Neuronal stem cell (in vitro differentiated cells): ENCODE results near the gene PLD4.

Experiments used
- DNase-seq: peaks from one replicate; pipeline ENCODE4 v3.0.0-alpha.2; 2013; ENCODE audit warnings: low spot score
- H2AFZ ChIP-seq: one replicate; pipeline ENCODE4 v1.6.1; 2013; ENCODE audit warnings: mild to moderate bottlenecking, low read length, inconsistent platforms
- H2AK5ac ChIP-seq: 2 replicates; pipeline ENCODE4 v1.6.1; 2013; ENCODE audit warnings: low read depth, mild to moderate bottlenecking, inconsistent platforms, low read length, moderate library complexity, mixed read lengths
- H2BK120ac ChIP-seq: 2 replicates; pipeline ENCODE4 v1.6.1; 2013; ENCODE audit warnings: low read depth, mild to moderate bottlenecking, inconsistent platforms, low read length, moderate library complexity, mixed read lengths
- H2BK12ac ChIP-seq: one replicate; pipeline ENCODE4 v1.6.1; 2013; ENCODE audit warnings: low read length, inconsistent platforms
- H2BK15ac ChIP-seq: 2 replicates; pipeline ENCODE4 v1.6.1; 2013; ENCODE audit warnings: mild to moderate bottlenecking, low read length, inconsistent platforms, mixed read lengths
- H2BK5ac ChIP-seq: one replicate; pipeline ENCODE4 v1.6.1; 2013; ENCODE audit warnings: inconsistent platforms, mild to moderate bottlenecking, low read length, moderate library complexity
- H3K14ac ChIP-seq: one replicate; pipeline ENCODE4 v1.6.1; 2013; ENCODE audit warnings: low read length, inconsistent platforms
- H3K18ac ChIP-seq: 2 replicates; pipeline ENCODE4 v1.6.1; 2013; ENCODE audit warnings: low read length, inconsistent platforms
- H3K23ac ChIP-seq: 2 replicates; pipeline ENCODE4 v1.6.1; 2013; ENCODE audit warnings: low read depth, mild to moderate bottlenecking, mixed read lengths, low read length, inconsistent platforms; ENCODE audit not compliant: poor library complexity
- H3K27ac ChIP-seq: replicated peaks from 3 replicates; pipeline ENCODE4 v1.5.1; 2013; ENCODE audit warnings: low read length, inconsistent platforms
- H3K27me3 ChIP-seq, 3 experiments: 2 replicates each; pipeline ENCODE4 v1.6.1; 2013; ENCODE audit warnings: low read length in 3 of 3, mild to moderate bottlenecking in 2 of 3, inconsistent platforms in 1 of 3, low read depth in 1 of 3, mixed read lengths in 1 of 3, moderate library complexity in 1 of 3; ENCODE audit not compliant: control insufficient read depth in 3 of 3, insufficient read depth in 3 of 3
- H3K36me3 ChIP-seq, 2 donors: replicated peaks in 1 of 2; 2 replicates each; pipeline ENCODE4 v1.6.1; 2013; ENCODE audit warnings: low read length in 2 of 2; ENCODE audit not compliant: control insufficient read depth in 2 of 2, insufficient read depth in 2 of 2
- H3K4ac ChIP-seq: 2 replicates; pipeline ENCODE4 v1.6.1; 2013; ENCODE audit warnings: inconsistent platforms, mild to moderate bottlenecking, low read length, moderate library complexity
- H3K4me1 ChIP-seq, 2 donors: 1 replicate in 1 of 2; 2 replicates in 1 of 2; pipeline ENCODE4 v1.6.1; 2013; ENCODE audit warnings: low read length in 2 of 2, low read depth in 1 of 2; ENCODE audit not compliant: control insufficient read depth in 2 of 2, insufficient read depth in 1 of 2
- H3K4me2 ChIP-seq: one replicate; pipeline ENCODE4 v1.6.1; 2013; ENCODE audit warnings: mild to moderate bottlenecking, low read length, inconsistent platforms; ENCODE audit not compliant: insufficient read depth, poor library complexity, severe bottlenecking
- H3K4me3 ChIP-seq, 2 donors: 2 replicates each; pipeline ENCODE4 v1.5.1; 2013; ENCODE audit warnings: low read length in 2 of 2, mild to moderate bottlenecking in 2 of 2, inconsistent platforms in 1 of 2, moderate library complexity in 1 of 2
- H3K79me1 ChIP-seq: one replicate; pipeline ENCODE4 v1.6.1; 2013; ENCODE audit warnings: low read depth, mild to moderate bottlenecking, inconsistent platforms, low read length, moderate library complexity
- H3K9ac ChIP-seq: one replicate; pipeline ENCODE4 v1.6.1; 2013; ENCODE audit warnings: mild to moderate bottlenecking, low read depth, low read length, inconsistent platforms; ENCODE audit not compliant: poor library complexity
- H3K9me3 ChIP-seq, 2 donors: replicated peaks in 1 of 2; 2 replicates each; pipeline versions ENCODE3 to v1.6.1; 2013; ENCODE audit warnings: low read length in 2 of 2, mild to moderate bottlenecking in 2 of 2, inconsistent platforms in 1 of 2, low read depth in 1 of 2, mixed read lengths in 1 of 2, moderate library complexity in 1 of 2; ENCODE audit not compliant: control insufficient read depth in 2 of 2, insufficient read depth in 1 of 2
- H4K8ac ChIP-seq: one replicate; pipeline ENCODE4 v1.6.1; 2013; ENCODE audit warnings: low read depth, mild to moderate bottlenecking, inconsistent platforms, low read length, moderate library complexity
- H4K91ac ChIP-seq: one replicate; pipeline ENCODE4 v1.6.1; 2013; ENCODE audit warnings: low read length, low read depth, mild to moderate bottlenecking, inconsistent platforms; ENCODE audit not compliant: poor library complexity
- WGBS, 2 donors: extraction: QIAGEN DNeasy Blood & Tissue Kit; methylation state at CpG; one replicate each; pipeline ENCODE4 v1.1.7; 2013; ENCODE audit warnings: missing lambda C conversion rate in 2 of 2, mixed read lengths in 1 of 2; ENCODE audit not compliant: insufficient read length in 2 of 2, insufficient replicate concordance in 1 of 2; ENCODE audit errors: extremely low coverage in 2 of 2; 5-methylcytosine and 5-hydroxymethylcytosine counted together

The PLD4 gene

GRCh38 chr14:104967386-104968152 lies 42.9 kb downstream of the PLD4 start:
- Histone ChIP-seq H3K4me2 (peak overlapping the region; percentile 49), H2BK15ac (peak overlapping the region; percentile 85), H3K9ac (peak overlapping the region; percentile 84), H3K27me3 (peaks cover 0 to 76% (median 9%) of the 10 kb centered on the region in 3 experiments), H3K4me1 (peaks cover 12 to 27% of the 10 kb centered on the region in 2 donors), H3K27ac (no peak overlapping the region), H4K91ac (peak overlapping the region; percentile 72), H2AK5ac (peak overlapping the region; percentile 97), H3K79me1 (no peaks in the 10 kb centered on the region), H3K4ac (peak overlapping the region; percentile 99), H3K4me3 (peak overlapping the region; percentile 15 to 45), H2BK120ac (peak overlapping the region; percentile 67), H2BK5ac (peak overlapping the region; percentile 66), H2AFZ (peak overlapping the region; percentile 92), H2BK12ac (peak overlapping the region; percentile 90), H3K23ac (peak overlapping the region; percentile 68), H3K9me3 (peaks cover 0 to 2% of the 10 kb centered on the region in 2 donors), H4K8ac (peak overlapping the region; percentile 92), H3K14ac (peak overlapping the region; percentile 47), H3K36me3 (no peaks in the 10 kb centered on the region), H3K18ac (peak overlapping the region; percentile 99)
- DNase-seq: no peak
- no CpG with 5 or more reads among the region's 36 CpGs for WGBS, 2 donors

- Histone ChIP-seq H3K4me1 (peaks cover 15 to 32% of the 10 kb centered on the region in 2 donors), H3K4ac (no peak overlapping the region)
- DNase-seq: no peak
These were observed 43.5 kb downstream of the PLD4 start for GRCh38 chr14:104968153-104968527.

GRCh38 chr14:104968541-104969401 lies 44.1 kb downstream of the PLD4 start:
- Histone ChIP-seq H3K4me2 (no peak overlapping the region), H3K79me1 (no peaks in the 10 kb centered on the region), H3K27ac (no peak overlapping the region), H3K18ac (peak overlapping the region; percentile 95), H3K9ac (no peak overlapping the region), H2AFZ (peak overlapping the region; percentile 92), H3K23ac (peak overlapping the region; percentile 61), H2AK5ac (peak overlapping the region; percentile 79), H3K36me3 (no peaks in the 10 kb centered on the region), H4K8ac (no peak overlapping the region), H3K27me3 (peaks cover 0 to 87% (median 9%) of the 10 kb centered on the region in 3 experiments), H3K14ac (no peak overlapping the region), H3K9me3 (peaks cover 0 to 2% of the 10 kb centered on the region in 2 donors), H2BK12ac (peak overlapping the region; percentile 99), H3K4me3 (no peak overlapping the region), H2BK120ac (no peak overlapping the region), H4K91ac (no peak overlapping the region), H2BK15ac (peak overlapping the region; percentile 62), H2BK5ac (no peak overlapping the region), H3K4ac (no peak overlapping the region), H3K4me1 (peaks cover 19 to 38% of the 10 kb centered on the region in 2 donors)
- DNase-seq: no peak
- no CpG with 5 or more reads among the region's 21 CpGs for WGBS, 2 donors

More at GRCh38 chr14:104968153-104968527, 43.5 kb downstream of the PLD4 start:
- Histone ChIP-seq H2BK15ac (no peak overlapping the region), H2BK12ac (peak overlapping the region; percentile 59), H3K9ac (no peak overlapping the region), H3K79me1 (no peaks in the 10 kb centered on the region), H3K27ac (no peak overlapping the region), H2BK5ac (peak overlapping the region; percentile 66), H3K27me3 (peaks cover 0 to 81% (median 9%) of the 10 kb centered on the region in 3 experiments), H4K8ac (no peak overlapping the region), H3K36me3 (no peaks in the 10 kb centered on the region), H3K4me2 (peak overlapping the region; percentile 49), H3K18ac (peak overlapping the region; percentile 72), H2BK120ac (no peak overlapping the region), H2AFZ (peak overlapping the region; percentile 92), H4K91ac (no peak overlapping the region), H2AK5ac (no peak overlapping the region), H3K23ac (no peak overlapping the region), H3K14ac (no peak overlapping the region), H3K4me3 (peak overlapping the region in 1 of 2 donors; percentile 45), H3K9me3 (peaks cover 0 to 2% of the 10 kb centered on the region in 2 donors)
- no CpG with 5 or more reads among the region's 12 CpGs for WGBS, 2 donors
